ENCODE results near the gene MUC20.
"Not testable (repeated sequence)": the region's sequence is repeated elsewhere in the genome, so short reads cannot be mapped to it uniquely, and the experiment has no call there.

The MUC20 gene

GRCh38 chr3:195710126-195710905 is 10.5 kb upstream of the MUC20 start:
- peak; percentile 40 for FAIRE-seq
- DNase-seq (ENCODE audit: low spot score) = not testable (repeated sequence)

- not testable (repeated sequence) for DNase-seq (ENCODE audit: low spot score); FAIRE-seq
Observed at GRCh38 chr3:195711091-195711812, 9.5 kb upstream of the MUC20 start.

GRCh38 chr3:195711813-195712534 is 8.8 kb upstream of the MUC20 start:
- no peak for FAIRE-seq

DNA sequence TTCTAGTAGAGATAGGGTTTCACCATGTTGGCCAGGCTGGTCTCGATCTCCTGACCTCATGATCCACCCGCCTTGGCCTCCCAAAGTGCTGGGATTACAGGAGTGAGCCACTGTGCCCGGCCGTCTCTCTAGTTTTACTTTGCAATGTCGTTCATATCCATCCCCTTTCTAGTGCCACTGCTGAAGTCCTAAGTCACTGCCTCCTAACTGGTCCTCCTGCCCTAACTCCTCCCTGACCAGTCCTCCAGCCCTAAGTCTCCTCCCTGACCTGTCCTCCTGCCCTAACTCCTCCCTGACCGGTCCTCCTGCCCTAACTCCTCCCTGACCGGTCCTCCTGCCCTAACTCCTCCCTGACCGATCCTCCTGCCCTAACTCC is 8.3 kb upstream of the MUC20 start:
- FAIRE-seq; DNase-seq (ENCODE audit: low spot score): not testable (repeated sequence)

More at GRCh38 chr3:195711813-195712534, 8.8 kb upstream of the MUC20 start:
- DNase-seq (ENCODE audit: low spot score) = no peak

- FAIRE-seq; DNase-seq (ENCODE audit: low spot score): not testable (repeated sequence)
Observed at GRCh38 chr3:195713150-195713549, 7.6 kb upstream of the MUC20 start.

DNA sequence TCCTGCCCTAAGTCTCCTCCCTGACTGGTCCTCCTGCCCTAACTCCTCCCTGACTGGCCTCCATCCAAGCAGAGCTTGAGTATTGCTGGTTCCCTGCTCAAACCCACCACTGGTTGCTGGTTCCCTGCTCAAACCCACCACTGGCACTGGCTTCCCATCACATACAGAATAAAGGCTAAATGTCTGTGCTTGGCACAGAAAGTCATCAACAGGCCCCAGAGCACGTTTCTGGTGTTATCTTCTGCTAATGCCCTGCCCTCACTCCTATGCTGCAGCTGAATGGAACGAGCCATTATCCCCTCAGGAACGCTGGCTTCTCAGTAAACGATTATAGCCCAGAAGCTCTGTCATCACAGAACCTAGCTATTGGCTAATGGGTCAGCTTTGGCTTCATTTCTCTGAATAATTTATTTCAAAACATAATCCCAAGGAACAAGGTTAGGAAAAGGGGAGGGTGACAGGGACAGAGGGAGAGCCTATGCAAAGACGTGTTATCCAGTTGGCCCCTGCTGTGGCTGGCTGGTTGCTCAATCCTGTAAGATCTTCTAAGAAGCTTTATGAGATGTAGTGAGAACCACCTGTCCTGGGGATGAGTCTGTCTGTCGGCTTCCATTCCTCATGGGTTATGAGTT is 6.3 kb upstream of the MUC20 start:
- FAIRE-seq = no peak
- no peak for DNase-seq (ENCODE audit: low spot score)

GRCh38 chr3:195715134-195715533 is 5.6 kb upstream of the MUC20 start:
- DNase-seq (ENCODE audit: low spot score) (no peak), FAIRE-seq (no peak)

DNA sequence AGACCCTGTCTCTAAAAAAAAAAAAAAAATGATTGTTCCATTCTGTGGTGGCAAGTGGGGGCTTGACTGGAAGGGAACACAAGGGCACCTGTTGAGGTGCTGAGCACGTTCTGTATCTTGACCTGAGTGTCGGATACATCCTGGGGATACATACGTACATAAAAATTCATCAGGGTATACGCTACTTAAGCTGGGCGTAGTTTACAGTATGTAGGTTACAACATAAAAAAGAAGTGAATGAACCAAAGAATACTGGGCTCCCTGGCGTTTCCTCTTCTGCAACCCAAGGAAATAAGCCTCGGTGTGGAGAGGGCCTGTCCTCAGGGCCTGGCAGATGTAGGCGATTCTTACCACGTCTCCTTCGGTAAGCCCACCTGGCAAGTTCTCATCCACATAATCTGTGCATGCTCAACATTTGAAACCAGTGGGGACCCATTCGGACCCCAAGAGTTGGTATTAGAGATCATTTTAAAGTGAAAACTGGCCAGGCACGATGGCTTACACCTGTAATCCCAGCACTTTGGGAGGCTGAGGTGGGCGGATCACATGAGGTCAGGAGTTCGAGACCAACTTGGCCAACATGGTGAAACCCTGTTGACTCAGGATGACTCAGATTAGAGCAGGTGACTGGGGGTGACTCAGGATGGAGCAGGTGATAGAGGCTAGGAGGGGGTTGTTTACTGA is 5.1 kb upstream of the MUC20 start:
- FAIRE-seq (no peak), DNase-seq (ENCODE audit: low spot score) (no peak)

- DNase-seq (ENCODE audit: low spot score) = no peak
- FAIRE-seq = peak; percentile 20
Observed at GRCh38 chr3:195717416-195717815, 3.4 kb upstream of the MUC20 start.

GRCh38 chr3:195717852-195718476 is 2.8 kb upstream of the MUC20 start:
- FAIRE-seq = no peak

GRCh38 chr3:195718477-195718984 is 2.2 kb upstream of the MUC20 start:
- FAIRE-seq = no peak
- DNase-seq (ENCODE audit: low spot score) = no peak

More at GRCh38 chr3:195717852-195718476, 2.8 kb upstream of the MUC20 start:
- DNase-seq (ENCODE audit: low spot score) = no peak

DNA sequence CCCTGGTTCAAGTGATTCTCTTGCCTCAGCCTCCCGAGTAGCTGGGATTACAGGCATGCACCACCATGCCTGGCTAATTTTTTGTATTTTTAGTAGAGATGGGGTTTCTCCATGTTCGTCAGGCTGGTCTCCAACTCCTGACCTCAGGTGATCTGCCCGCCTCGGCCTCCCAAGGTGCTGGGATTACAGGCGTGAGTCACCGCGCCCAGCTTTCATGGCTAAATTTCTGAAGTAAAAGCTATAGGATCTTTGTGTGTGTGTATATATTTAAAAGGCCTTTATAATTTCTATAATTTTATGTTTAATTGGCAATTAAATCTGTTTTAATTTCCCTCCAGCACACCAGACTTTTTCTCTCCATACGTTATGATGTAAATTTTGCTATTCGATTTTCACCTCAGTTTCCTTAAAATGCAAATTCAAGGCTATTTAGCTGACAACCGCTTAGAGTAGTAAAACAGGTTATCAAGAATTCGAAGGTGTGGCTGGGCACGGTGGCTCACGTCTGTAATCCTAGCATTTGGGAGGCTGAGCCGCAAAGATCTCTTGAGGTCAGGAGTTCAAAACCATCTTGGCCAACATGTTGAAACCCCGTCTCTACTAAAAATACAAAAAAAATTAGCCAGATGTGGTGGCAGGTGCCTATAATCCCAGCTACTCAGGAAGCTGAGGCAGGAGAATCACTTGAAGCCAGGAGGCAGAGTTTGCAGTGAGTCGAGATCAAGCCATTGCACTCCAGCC is 1.1 kb upstream of the MUC20 start:
- not testable (repeated sequence) for DNase-seq (ENCODE audit: low spot score); FAIRE-seq

GRCh38 chr3:195722139-195722995 is 1.6 kb downstream of the MUC20 start:
- DNase-seq (ENCODE audit: low spot score); FAIRE-seq: not testable (repeated sequence)

DNA sequence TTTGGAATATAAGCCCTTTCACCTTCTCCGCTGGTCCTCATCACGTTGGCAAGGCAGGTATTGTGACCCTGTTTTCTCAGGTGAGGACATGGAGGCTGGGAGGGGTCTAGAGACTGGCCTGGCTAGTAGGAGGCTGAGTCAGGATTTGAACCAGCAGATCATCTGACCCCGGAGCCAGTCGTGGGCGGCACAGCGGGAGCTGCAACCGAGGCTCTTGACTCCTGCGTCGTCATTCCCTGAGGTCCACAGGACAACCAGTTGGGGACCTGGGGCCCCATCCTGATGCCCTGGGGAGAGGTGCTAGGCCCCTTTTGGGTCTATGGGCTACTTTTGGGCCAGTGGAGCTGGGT is 2.2 kb downstream of the MUC20 start:
- DNase-seq (ENCODE audit: low spot score); FAIRE-seq: not testable (repeated sequence)

DNA sequence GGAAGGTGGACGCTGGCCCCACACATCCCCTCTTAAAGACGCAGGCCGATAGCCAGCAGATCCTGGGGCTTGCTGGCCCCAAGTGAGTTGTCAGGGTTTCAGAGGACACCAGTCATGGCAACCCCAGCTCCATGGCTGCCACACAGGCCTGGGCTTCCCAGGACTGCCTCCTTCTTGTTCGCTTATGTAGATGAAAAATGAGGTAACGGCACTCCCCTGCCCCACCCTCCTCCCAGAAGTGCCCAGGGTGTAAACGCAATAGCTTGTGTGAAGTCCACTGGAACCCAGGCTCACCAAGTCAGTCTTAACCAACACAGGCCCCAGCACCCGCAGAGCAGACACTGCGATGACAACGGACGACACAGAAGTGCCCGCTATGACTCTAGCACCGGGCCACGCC is 3.6 kb downstream of the MUC20 start:
- DNase-seq (ENCODE audit: low spot score); FAIRE-seq: not testable (repeated sequence)

GRCh38 chr3:195725916-195726740 is 5.3 kb downstream of the MUC20 start:
- FAIRE-seq; DNase-seq (ENCODE audit: low spot score): not testable (repeated sequence)

GRCh38 chr3:195727606-195728195 is 6.9 kb downstream of the MUC20 start:
- FAIRE-seq = no peak
- DNase-seq (ENCODE audit: low spot score) = no peak
